HL-60 (cell line): ENCODE measurements around the gene TMPRSS2.

Experiments
- DNase-seq, 2 experiments: peaks; one replicate each; pipeline ENCODE4 v3.0.0-alpha.2; 2010 to 2020; ENCODE audit warnings: low read depth in 1 of 2, low spot score in 1 of 2
- H3K27ac ChIP-seq: fragments of 250-450 bp; sonication (Bioruptor Pico); replicated peaks from 2 replicates; pipeline ENCODE4 v1.5.1; 2020; ENCODE audit warnings: mild to moderate bottlenecking, moderate library complexity
- H3K27me3 ChIP-seq: fragments of 250-450 bp; sonication (Bioruptor Pico); 2 replicates; pipeline ENCODE4 v1.5.1; 2021; ENCODE audit warnings: mild to moderate bottlenecking, moderate library complexity; ENCODE audit not compliant: insufficient read depth, poor library complexity, severe bottlenecking
- H3K4me3 ChIP-seq: replicated peaks from 2 replicates; pipeline ENCODE4 v1.5.1; 2011; ENCODE audit warnings: mild to moderate bottlenecking, control low read depth, low read length; ENCODE audit not compliant: insufficient read depth
- CTCF ChIP-seq: IDR thresholded peaks from one replicate; pipeline ENCODE4 v1.5.1; 2011; ENCODE audit warnings: low read length, control low read depth, inconsistent platforms; ENCODE audit not compliant: insufficient read depth
- GABPA ChIP-seq: IDR thresholded peaks from 2 replicates; pipeline ENCODE4 v1.6.1; 2012; ENCODE audit warnings: low read depth
- POLR2AphosphoS5 ChIP-seq: IDR thresholded peaks from 2 replicates; pipeline ENCODE4 v1.6.1; 2012; ENCODE audit warnings: low read depth
- REST ChIP-seq: IDR thresholded peaks from 2 replicates; pipeline ENCODE4 v1.6.1; 2012; ENCODE audit warnings: low read depth; ENCODE audit not compliant: insufficient replicate concordance
- SPI1 ChIP-seq: IDR thresholded peaks from 2 replicates; pipeline ENCODE4 v1.6.1; 2012; ENCODE audit warnings: low read depth, mild to moderate bottlenecking, borderline replicate concordance

Gene TMPRSS2

GRCh38 chr21:41428847-41429246 lies 79.1 kb downstream of the TMPRSS2 start:
- H3K4me3 ChIP-seq = no peak overlapping the region
- no peak for TF ChIP-seq REST
- TF ChIP-seq CTCF = no peak
- no peak for TF ChIP-seq SPI1
- no peak for TF ChIP-seq POLR2AphosphoS5
- no peak for TF ChIP-seq GABPA
- H3K27me3 ChIP-seq = peaks cover 11% of the 10 kb centered on the region
- DNase-seq = no peak
- no peak overlapping the region for H3K27ac ChIP-seq

GRCh38 chr21:41428311-41428710 lies 79.6 kb downstream of the TMPRSS2 start:
- Histone ChIP-seq H3K27me3 (peaks cover 11% of the 10 kb centered on the region), H3K4me3 (no peak overlapping the region), H3K27ac (no peak overlapping the region)
- no peak for DNase-seq
- TF ChIP-seq POLR2AphosphoS5 (no peak), REST (no peak), CTCF (no peak), SPI1 (no peak), GABPA (no peak)

- H3K27me3 ChIP-seq = peaks cover 11% of the 10 kb centered on the region
- H3K27ac ChIP-seq = no peak overlapping the region
- DNase-seq = no peak
- no peak overlapping the region for H3K4me3 ChIP-seq
- TF ChIP-seq SPI1 = no peak
- TF ChIP-seq POLR2AphosphoS5 = no peak
- no peak for TF ChIP-seq GABPA
- TF ChIP-seq CTCF = no peak
- TF ChIP-seq REST = no peak
Observed at GRCh38 chr21:41427556-41427955, 80.4 kb downstream of the TMPRSS2 start.
